HEK293T (cell line): ENCODE measurements around the gene FOCAD.
"Not testable (repeated sequence)": the region's sequence is repeated elsewhere in the genome, so short reads cannot be mapped to it uniquely, and the experiment has no call there.

Source experiments
- CTCF ChIA-PET: fragments of 350-600 bp; formaldehyde crosslinking; extraction: SDS; loops from one replicate; lab custom pipeline; 2021; ENCODE audit warnings: antibody characterized with exemption, inconsistent platforms; lab: Yijun Ruan, JAX
- POLR2A ChIA-PET: fragments of 350-600 bp; formaldehyde crosslinking; extraction: SDS; loops from one replicate; lab custom pipeline; 2020; ENCODE audit warnings: antibody characterized with exemption, inconsistent platforms; lab: Yijun Ruan, JAX
- DNase-seq: peaks from one replicate; pipeline ENCODE4 v3.0.0; 2012; ENCODE audit warnings: mixed read lengths; ENCODE audit errors: extremely low spot score
- ARNT ChIP-seq: fragments of 450-650 bp; IDR thresholded peaks from 2 replicates; pipeline ENCODE4 v1.6.1; 2017; ENCODE audit warnings: mild to moderate bottlenecking
- BHLHE40 ChIP-seq: fragments of 450-650 bp; IDR thresholded peaks from 2 replicates; pipeline ENCODE4 v1.6.1; 2016; ENCODE audit warnings: mild to moderate bottlenecking, moderate library complexity, borderline replicate concordance
- CTBP1 ChIP-seq: fragments of 450-650 bp; IDR thresholded peaks from 2 replicates; pipeline ENCODE4 v1.6.1; 2016; ENCODE audit warnings: borderline replicate concordance
- ELF4 ChIP-seq: fragments of 450-650 bp; IDR thresholded peaks from 2 replicates; pipeline ENCODE4 v1.6.1; 2017; ENCODE audit warnings: antibody characterized with exemption
- FOXA1 ChIP-seq: fragments of 450-650 bp; IDR thresholded peaks from 2 replicates; pipeline ENCODE4 v1.6.1; 2016; ENCODE audit warnings: mild to moderate bottlenecking
- FOXK2 ChIP-seq: fragments of 450-650 bp; IDR thresholded peaks from 2 replicates; pipeline ENCODE4 v1.6.1; 2016; ENCODE audit warnings: mild to moderate bottlenecking
- FOXM1 ChIP-seq: fragments of 450-650 bp; IDR thresholded peaks from 2 replicates; pipeline ENCODE4 v1.6.1; 2017; ENCODE audit warnings: mild to moderate bottlenecking, borderline replicate concordance
- HDGF ChIP-seq: fragments of 450-650 bp; IDR thresholded peaks from 2 replicates; pipeline ENCODE4 v1.6.1; 2017; ENCODE audit warnings: antibody characterized with exemption, borderline replicate concordance
- L3MBTL2 ChIP-seq: fragments of 450-650 bp; conservative IDR thresholded peaks from 2 replicates; pipeline ENCODE4 v1.6.1; 2016; ENCODE audit warnings: mild to moderate bottlenecking
- LEF1 ChIP-seq: fragments of 450-650 bp; IDR thresholded peaks from 2 replicates; pipeline ENCODE4 v1.6.1; 2017; ENCODE audit warnings: mild to moderate bottlenecking, borderline replicate concordance
- NFRKB ChIP-seq: fragments of 450-650 bp; IDR thresholded peaks from 2 replicates; pipeline ENCODE4 v1.6.1; 2016; ENCODE audit warnings: mild to moderate bottlenecking, moderate library complexity
- PKNOX1 ChIP-seq: fragments of 450-650 bp; IDR thresholded peaks from 2 replicates; pipeline ENCODE4 v1.6.1; 2016
- SP1 ChIP-seq: fragments of 450-650 bp; IDR thresholded peaks from 2 replicates; pipeline ENCODE4 v1.6.1; 2017
- SUZ12 ChIP-seq: fragments of 450-650 bp; IDR thresholded peaks from 2 replicates; pipeline ENCODE4 v1.6.1; 2016; ENCODE audit warnings: mild to moderate bottlenecking
- TARDBP ChIP-seq: fragments of 450-650 bp; IDR thresholded peaks from 2 replicates; pipeline ENCODE4 v1.6.1; 2016
- ZNF384 ChIP-seq: fragments of 450-650 bp; IDR thresholded peaks from 2 replicates; pipeline ENCODE4 v1.6.1; 2016

FOCAD gene

DNA sequence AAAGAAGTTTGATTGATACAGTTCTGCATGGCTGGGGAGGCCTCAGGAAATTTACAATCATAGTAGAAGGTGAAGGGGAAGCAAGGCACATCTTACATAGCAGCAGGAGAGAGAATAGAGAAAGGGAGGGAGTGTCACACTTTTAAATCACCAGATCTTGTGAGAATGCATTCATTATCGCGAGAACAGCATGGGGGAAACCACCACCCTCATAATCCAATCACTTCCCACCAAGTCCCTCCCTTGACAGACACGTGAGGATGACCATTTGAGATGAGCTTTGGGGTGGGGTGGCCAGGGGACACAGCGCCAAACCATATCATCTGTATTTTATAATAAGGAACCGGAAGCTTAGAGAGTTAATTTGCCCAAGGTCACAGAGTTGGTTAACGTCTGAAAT, 13.7 kb upstream of the FOCAD start:
- ChIA-PET CTCF (no interaction called here), POLR2A (no interaction called here)
- TF ChIP-seq SUZ12 = no peak
- TF ChIP-seq ZNF384 = no peak
- TF ChIP-seq L3MBTL2 = no peak
- no peak for TF ChIP-seq PKNOX1
- TF ChIP-seq CTBP1 = no peak
- no peak for TF ChIP-seq NFRKB
- TF ChIP-seq ARNT = no peak
- no peak for TF ChIP-seq BHLHE40
- TF ChIP-seq SP1 = no peak
- TF ChIP-seq FOXM1 = no peak
- no peak for TF ChIP-seq LEF1
- TF ChIP-seq FOXA1 = no peak
- no peak for TF ChIP-seq HDGF
- no peak for DNase-seq

DNA sequence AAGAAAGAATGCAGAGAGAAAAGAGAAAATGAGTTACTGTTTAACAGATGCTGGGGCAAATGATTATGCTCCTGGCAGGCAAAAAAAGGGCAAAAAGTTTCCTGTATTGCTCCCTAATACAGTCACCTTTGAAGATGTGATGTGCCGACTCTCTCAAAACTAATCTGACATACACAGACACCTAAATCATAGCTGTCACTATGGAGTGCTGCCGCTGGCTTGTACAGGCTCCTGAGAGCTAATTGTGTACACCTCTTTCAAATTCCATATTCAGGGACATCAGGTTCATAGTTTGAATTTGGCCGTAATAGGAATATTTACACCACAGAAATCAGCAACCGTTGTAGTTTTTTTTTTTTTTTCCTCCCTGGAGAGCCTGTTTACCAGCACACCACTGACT, 12.4 kb upstream of the FOCAD start:
- ChIA-PET POLR2A (interaction anchor here (1.6 kb wide), 1 partner anchor 13 kb away, joined by 5 read pairs; the partner anchor contains the start of gene FOCAD), CTCF (interaction anchor here (0.7 kb wide), 1 partner anchor 17 kb away, joined by 5 read pairs; no protein-coding TSS in a partner anchor)
- no peak for TF ChIP-seq NFRKB
- TF ChIP-seq PKNOX1 = peak; percentile 57
- TF ChIP-seq LEF1 = no peak
- DNase-seq = no peak

DNA sequence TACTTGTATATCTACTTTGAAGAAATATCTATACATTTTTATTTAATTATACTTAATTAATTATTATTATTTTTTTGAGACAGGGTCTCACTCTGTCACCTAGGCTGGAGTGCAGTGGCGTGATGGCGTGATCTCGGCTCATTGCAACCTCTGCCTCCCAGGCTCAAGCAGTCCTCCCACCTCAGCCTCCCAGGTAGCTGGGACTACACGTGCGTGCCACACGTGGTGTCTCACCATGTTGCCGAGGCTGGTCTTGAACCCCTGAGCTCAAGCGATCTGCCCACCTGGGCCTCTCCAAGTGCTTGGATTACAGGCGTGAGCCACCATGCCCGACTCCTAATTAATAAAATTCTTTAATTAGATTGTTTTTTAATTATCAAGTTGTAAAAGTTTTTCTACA, 10.5 kb upstream of the FOCAD start:
- POLR2A ChIA-PET = interaction anchor here (1.0 kb wide), 1 partner anchor 10 kb away, joined by 4 read pairs; the partner anchor contains the start of gene FOCAD
- CTCF ChIA-PET = not testable (repeated sequence)

GRCh38 chr9:20681467-20681866, 2.6 kb upstream of the FOCAD start:
- DNase-seq = no peak
- CTCF ChIA-PET = no interaction called here
- POLR2A ChIA-PET = interaction anchor here (0.7 kb wide), 1 partner anchor 19 kb away, joined by 3 read pairs; no protein-coding TSS in a partner anchor
- TF ChIP-seq CTBP1 (no peak), HDGF (no peak), PKNOX1 (no peak), ARNT (no peak), LEF1 (no peak), ELF4 (no peak), ZNF384 (no peak), NFRKB (no peak), FOXK2 (no peak), FOXM1 (no peak), SP1 (no peak), FOXA1 (no peak), BHLHE40 (no peak), L3MBTL2 (no peak), SUZ12 (no peak), TARDBP (no peak)

More for the DNA sequence above, 10.5 kb upstream of the FOCAD start:
- not testable (repeated sequence) for DNase-seq

DNA sequence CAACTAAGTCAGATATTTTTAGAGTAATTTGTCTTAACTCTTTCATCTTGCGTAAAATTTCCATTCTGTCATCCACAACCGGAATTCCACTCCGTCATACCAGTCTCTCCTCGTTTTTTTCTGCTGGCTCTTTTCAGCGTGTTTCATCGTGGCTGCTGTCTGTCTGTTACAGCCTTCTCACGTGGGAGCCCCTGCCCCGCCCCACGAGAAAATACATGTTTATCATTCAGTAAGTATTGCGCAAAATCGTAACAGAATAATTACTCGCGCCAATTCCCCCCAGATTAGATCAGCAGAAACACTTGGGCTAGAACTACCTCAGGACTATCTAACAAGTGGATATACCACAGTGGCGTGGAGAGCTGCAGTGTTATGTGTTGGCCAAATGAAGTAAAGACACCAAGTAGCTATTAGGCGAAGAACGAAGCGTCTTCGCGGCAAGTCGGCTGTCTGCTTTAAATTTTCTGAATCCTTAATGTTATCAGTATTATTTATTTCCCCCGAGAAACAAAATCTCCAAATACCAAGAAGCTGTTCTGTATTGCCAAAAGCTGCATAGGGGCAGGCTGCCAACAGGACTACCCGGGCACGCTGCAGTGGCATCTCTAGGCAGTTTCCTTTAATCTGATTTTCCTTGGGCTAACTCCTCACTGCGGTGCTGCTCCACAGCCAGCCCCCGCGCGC, 566 bp upstream of the FOCAD start:
- TF ChIP-seq PKNOX1 (peak; percentile 31), CTBP1 (no peak), TARDBP (0 out of 2 replicates have a peak, but pooled peaks have one; percentile 45), SUZ12 (no peak), BHLHE40 (no peak), ARNT (no peak), ZNF384 (0 out of 2 replicates have a peak, but pooled peaks have one; percentile 13), SP1 (no peak), L3MBTL2 (peak; percentile 57), NFRKB (no peak), ELF4 (no peak)
- no peak for DNase-seq
- ChIA-PET CTCF (interaction anchor here (0.5 to 1.1 kb wide), 2 partner anchors 19 to 273 kb away, joined by 3 read pairs; no protein-coding TSS in a partner anchor), POLR2A (interaction anchor here (0.6 to 1.8 kb wide), 16 partner anchors 10 to 301 kb away, joined by 3 to 12 read pairs (median 4); partner anchors contain the start of gene MLLT3)
